Effector CD8-positive, alpha-beta T cell (primary cell): Measurements from ENCODE around the gene DMD.

Experiments
- DNase-seq: peaks from one replicate; lab custom pipeline; 2025; lab: John Stamatoyannopoulos, UW

The DMD gene

GRCh38 chrX:31117266-31117665 lies 2094.1 kb downstream of the DMD start:
- no peak for DNase-seq

DNA sequence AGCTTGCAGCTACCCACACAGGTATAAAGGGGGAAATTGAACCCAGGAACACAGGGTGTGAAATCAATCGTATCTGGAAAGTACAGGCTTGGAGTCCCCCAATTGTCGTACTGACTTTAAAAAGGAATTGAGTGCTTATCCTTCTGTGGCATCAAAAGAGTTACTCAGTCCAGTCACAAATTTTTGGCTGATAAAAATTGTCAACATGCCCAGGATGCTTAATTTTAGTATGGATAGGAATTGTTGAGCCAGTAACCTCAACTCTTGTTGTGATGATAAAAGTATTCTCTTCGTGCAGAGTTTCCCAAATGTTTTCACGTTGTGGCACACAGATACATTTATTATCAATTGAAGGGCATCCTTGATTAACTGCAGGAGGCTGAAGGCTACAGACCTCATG lies 2096.0 kb downstream of the DMD start:
- no peak for DNase-seq

DNA sequence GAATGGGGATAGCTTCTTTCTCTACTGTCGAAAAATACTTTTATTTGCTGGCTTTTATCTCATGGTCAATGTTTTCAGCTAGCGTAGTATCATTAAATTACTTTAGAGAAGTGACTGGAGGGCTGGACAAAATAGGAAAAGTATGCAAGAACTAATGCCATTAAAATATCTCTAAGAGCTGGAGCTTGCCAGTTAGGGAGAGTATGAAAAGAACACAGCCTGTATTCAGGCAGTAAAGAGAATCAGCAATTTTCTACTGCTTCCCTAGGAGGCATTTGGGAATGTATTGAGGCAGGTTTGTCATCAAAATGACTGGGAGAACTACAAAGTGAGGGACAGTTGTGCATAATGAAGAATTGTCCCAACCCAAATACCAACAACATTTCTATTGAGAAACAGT lies 2096.5 kb downstream of the DMD start:
- DNase-seq = no peak

DNA sequence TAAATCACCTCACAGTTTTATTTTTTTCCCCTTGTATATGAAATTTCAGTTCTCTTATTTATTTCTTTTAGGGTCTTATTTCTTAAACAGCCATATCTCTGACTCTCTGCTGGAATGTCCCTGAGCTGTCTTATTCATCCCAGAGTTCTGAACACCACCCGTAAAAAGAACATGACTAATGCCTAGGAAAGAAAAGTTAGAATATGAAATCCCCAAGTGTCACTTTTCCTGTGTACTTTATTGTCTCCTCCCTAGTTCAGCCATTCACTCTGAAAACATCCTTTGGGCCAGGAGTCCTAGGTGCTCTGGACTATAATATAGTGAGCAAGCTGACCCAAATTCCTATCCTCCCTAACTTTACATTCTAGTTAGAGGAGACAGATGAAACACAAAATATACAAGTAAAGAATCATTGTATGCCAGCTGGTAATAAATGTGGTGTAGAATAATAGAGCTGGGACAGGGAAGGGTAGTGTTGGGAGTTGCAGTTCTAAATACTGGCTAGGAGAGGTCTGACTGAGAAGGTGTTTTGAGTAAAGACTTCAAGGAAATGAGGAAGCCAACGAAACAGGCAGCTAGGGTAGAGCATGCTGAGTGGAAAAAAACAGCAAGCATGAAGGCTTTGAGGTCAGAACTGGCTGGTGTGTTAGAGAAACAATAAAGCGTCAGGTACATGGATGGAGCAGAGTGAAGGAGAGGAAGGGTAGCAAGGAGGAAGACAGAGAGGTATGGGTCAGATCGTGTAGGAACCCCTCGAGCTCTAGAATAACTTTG lies 2098.9 kb downstream of the DMD start:
- no peak for DNase-seq

DNA sequence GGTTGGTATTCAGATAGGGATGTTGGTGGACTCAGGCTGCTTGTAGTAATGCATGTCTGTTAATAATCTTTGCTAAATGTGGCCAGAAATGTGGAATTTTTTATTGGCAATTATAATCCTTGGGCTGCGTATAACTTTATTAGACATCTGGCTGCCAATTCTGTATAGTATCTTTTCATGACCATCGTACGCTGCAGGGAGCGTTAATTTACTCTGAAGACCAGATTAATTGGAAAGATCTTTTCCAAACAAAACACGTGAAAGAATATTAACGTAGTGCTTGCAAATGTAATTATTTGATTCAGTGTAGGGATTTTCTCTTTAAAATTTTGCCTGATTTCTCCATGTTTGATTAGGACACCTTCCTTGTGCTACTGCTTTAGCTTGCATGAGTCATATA lies 2100.7 kb downstream of the DMD start:
- DNase-seq = no peak

DNA sequence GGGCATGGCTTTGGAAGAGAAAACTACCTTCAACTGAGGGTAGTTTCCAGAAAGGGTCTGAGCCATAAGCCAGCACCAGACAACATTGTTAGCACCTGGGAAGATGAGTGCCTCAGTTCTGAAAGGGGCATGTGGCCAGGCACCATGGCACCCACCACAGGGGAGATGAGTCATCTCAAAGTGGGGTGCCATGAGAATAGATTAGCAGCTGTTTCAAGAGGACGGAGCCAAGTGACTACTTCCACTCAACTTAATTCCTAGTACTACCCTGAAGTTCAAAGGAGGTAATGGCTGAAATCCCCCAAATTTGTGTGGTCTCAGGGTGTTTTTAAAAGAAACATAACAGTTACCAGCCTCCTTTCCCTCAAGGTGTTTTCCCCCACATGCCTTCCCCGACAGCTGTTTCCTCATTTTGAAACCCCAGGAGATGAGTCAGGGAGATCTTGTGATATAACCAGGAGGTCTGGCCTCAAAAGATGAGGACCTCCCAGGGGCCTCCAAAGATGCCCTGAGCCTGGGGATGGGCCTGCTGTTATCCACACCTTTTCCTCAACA lies 2111.7 kb downstream of the DMD start:
- DNase-seq = no peak

GRCh38 chrX:31098079-31098478 lies 2113.3 kb downstream of the DMD start:
- DNase-seq = no peak

DNA sequence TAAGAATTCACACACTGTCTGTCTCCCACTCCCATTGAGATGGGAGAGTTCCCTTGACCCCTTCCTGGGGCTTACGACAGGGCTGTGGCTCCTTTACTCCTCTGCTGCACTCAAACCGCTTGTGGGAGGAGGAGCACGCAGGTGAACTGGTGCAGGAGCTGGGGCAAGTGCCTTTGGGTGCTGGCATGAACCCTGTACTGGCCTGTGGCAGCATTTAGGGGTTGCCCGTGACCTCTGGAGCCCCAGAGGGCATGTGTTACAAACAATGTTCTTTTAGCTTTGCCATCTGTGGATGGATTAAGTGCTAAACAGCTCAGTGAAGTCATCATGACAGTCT lies 2117.7 kb downstream of the DMD start:
- no peak for DNase-seq

DNA sequence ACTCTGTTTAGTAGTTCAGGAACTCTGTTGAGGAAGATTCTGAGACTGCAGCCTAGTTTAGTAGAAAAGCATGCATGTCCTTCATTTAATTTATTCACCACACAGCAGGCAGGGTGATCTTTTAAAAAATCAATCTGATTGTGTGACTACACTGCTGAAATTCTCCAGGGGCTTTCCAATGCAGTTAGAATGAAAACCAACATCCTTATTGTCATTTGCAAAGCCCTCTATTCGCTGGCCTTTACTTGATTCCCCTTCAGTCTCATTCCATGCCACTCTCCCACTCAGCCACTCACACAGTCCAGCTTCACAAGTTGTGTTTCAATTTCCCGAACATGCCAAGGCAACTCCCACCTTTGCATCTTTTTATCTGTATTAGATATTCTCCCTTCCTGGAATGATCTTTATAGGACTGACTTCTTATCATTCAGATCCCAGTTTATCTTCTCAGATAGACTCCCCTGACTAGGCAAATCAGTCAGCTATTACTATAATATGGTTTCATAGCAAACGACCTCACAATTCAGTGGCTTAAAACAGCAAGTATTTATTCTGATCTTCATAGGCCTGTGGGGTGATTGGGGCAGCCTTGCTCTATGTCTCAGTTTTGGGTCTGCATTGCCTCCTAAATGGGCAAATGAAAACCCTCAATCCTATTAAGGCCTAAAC lies 2118.2 kb downstream of the DMD start:
- DNase-seq = no peak

- DNase-seq = no peak
Observed at GRCh38 chrX:31092476-31092875, 2118.9 kb downstream of the DMD start.

GRCh38 chrX:31091819-31092218 lies 2119.5 kb downstream of the DMD start:
- no peak for DNase-seq

DNA sequence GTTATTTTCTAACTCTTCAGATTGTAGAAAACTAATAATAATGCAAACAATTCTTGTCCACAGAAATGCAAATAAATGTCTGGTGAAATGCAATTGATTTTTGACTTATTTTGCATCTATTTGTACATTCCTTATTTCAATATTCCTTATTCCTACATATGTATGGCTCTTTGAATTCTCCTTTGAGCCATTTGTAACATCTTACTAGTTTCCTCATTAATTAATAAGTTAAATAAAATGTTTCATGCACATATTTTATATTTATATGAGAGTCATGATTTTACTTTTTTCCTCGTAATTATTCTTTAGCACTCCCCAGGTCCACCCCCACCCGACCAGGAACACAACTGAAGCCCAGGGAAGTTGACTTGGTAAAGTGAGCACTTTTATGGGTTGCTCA lies 2136.8 kb downstream of the DMD start:
- no peak for DNase-seq

- DNase-seq = no peak
Observed at GRCh38 chrX:31071725-31072124, 2139.6 kb downstream of the DMD start, which contains the start of gene FTHL17. Gene FTHL17 (minus strand): TSS chrX:31072041. CDS start chrX:31071953, 88 bp downstream.

DNA sequence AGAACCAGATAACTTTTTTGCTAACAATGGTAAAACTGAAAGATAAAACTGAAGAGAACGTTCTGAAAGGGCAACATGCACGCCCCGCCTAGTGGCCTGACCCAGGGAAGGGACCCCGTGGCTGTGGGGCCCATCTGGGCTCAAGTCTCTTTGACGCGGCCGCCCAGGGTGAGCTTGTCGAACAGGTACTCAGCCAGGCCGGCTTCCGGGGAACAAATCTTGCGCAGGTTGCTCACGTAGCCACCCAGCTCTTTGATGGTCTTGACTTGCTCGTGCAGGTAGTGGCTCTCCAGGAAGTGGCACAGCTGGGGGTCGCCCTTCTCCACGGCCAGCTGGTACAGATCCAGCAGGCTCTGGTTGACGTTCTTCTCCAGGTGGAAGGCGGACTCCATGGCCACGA lies 2140.1 kb downstream of the DMD start:
- no peak for DNase-seq

- no peak for DNase-seq
Observed at GRCh38 chrX:31070057-31070468, 2141.3 kb downstream of the DMD start.
